ENCODE data around the gene MGMT. TPM values are rescaled to one million over a fixed set of nuclear protein-coding genes. Genes with fewer than 3 reads are reported as not detected.

The MGMT gene
- total RNA-seq, 3 donors from 2014 or later: 15.4 to 17.5 (median 16.3) TPM

DNA sequence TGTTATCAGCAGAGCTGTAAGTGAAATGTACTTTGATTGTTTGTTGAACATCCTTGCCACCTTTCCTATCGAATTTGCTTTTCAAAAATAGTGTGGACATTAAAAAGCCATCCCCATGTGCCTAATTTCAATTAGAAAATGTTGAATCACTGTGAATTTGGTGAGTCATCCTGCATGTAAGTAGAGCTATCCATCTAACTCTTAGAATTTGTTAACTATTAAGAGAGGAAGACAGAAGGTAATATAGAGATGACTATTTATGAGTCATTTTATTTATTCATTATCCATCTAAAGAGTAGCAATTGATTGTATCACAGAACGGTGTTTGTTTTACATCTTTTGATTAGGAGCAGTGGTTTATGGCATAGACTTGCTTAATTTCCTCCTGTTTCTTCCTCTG is 154.7 kb downstream of the MGMT start:
- Histone ChIP-seq H3K36me3 (ENCODE audit: low read depth) (no peaks in the 10 kb centered on the region), H3K4me3 (no peak overlapping the region), H3K9me3 (no peaks in the 10 kb centered on the region), H3K4me1 (ENCODE audit: low read depth) (no peaks in the 10 kb centered on the region)
- no peak for TF ChIP-seq CTCF (IDR thresholded peaks at IDR 0.05)
- intact Hi-C loops (cut with DNase I, micrococcal nuclease): no loop called here
- ATAC-seq: no peak
- no peak for DNase-seq

DNA sequence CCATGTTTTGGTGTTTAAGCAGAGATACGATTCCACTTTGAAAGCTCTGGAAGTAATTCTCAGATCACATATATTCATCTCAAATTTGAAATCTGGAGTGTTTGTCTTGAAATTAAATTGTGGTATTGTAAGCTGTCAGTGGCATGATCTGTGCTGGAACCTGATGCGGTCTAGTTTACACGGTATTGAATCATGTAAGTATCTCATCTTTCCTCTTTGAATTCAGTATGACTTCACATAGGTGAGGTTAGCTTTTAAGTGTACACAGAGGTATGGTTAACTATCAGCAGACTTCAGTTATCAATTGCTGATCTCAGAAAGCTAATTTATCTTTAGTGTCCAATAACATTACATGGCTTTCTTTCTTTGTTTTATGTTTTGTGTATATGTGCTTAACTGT is 155.2 kb downstream of the MGMT start:
- no peak for ATAC-seq

DNA sequence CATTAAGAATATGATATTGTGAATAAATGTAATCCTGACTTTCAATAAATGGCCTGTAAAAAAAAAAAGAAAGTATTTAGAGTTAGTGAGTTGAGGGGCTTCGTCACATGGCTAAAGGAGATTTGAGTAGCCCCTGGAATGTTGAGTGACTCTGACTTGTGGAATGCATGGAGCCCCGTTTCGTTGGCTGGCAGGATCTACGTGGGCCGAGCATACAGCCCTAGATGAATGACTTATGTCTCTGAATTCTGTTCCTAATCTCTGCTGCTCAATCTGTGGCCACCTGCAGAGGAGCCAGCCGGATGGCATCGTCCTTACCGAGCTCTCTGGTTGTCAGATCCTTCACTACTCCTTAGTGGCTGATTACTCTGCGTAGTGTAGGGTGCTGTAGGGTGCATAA is 155.7 kb downstream of the MGMT start:
- intact Hi-C loops (cut with DNase I, micrococcal nuclease): no loop called here
- Histone ChIP-seq H3K9me3 (no peaks in the 10 kb centered on the region), H3K36me3 (ENCODE audit: low read depth) (no peaks in the 10 kb centered on the region), H3K4me1 (ENCODE audit: low read depth) (no peaks in the 10 kb centered on the region), H3K4me3 (no peak overlapping the region)
- ATAC-seq: no peak
- DNase-seq: no peak
- TF ChIP-seq CTCF (IDR thresholded peaks at IDR 0.05): no peak

More for the DNA sequence above, 155.2 kb downstream of the MGMT start:
- DNase-seq: no peak
- Histone ChIP-seq H3K4me1 (ENCODE audit: low read depth) (no peaks in the 10 kb centered on the region), H3K4me3 (no peak overlapping the region), H3K9me3 (no peaks in the 10 kb centered on the region), H3K36me3 (ENCODE audit: low read depth) (no peaks in the 10 kb centered on the region)
- intact Hi-C loops (cut with DNase I, micrococcal nuclease): no loop called here
- TF ChIP-seq CTCF (IDR thresholded peaks at IDR 0.05): no peak

GRCh38 chr10:129624526-129624925 is 157.5 kb downstream of the MGMT start:
- H3K36me3 ChIP-seq (ENCODE audit: low read depth): no peaks in the 10 kb centered on the region
- H3K9me3 ChIP-seq: no peaks in the 10 kb centered on the region
- intact Hi-C loops (cut with DNase I, micrococcal nuclease): no loop called here
- ATAC-seq (no peak), DNase-seq (no peak)
- no peak for TF ChIP-seq CTCF (IDR thresholded peaks at IDR 0.05)
- H3K4me1 ChIP-seq (ENCODE audit: low read depth): no peaks in the 10 kb centered on the region
- no peak overlapping the region for H3K4me3 ChIP-seq

DNA sequence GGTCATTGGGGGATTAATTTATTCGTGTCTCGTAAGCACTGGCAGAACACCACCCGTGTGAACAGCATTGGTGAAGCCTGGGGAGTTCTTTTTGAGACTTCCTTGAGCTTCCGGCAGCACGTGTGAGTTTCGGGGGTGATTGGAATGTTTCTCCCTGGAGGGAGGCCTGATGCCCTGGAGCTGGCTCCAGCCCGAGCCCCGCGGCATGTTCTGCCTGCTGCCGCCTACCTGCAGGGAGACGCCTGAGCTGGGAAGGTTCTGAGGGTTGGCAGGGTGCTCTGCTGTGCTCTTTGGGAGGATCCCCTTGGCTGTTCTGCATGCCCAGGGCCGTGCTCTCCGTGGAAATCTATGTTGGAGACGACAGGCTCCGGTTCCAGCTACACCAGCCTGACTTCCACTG is 159.3 kb downstream of the MGMT start:
- intact Hi-C loops (cut with DNase I, micrococcal nuclease): no loop called here
- DNase-seq (no peak), ATAC-seq (no peak)
- Histone ChIP-seq H3K36me3 (ENCODE audit: low read depth) (no peaks in the 10 kb centered on the region), H3K9me3 (no peaks in the 10 kb centered on the region), H3K4me1 (ENCODE audit: low read depth) (no peaks in the 10 kb centered on the region), H3K4me3 (no peak overlapping the region)
- TF ChIP-seq CTCF (IDR thresholded peaks at IDR 0.05): no peak

DNA sequence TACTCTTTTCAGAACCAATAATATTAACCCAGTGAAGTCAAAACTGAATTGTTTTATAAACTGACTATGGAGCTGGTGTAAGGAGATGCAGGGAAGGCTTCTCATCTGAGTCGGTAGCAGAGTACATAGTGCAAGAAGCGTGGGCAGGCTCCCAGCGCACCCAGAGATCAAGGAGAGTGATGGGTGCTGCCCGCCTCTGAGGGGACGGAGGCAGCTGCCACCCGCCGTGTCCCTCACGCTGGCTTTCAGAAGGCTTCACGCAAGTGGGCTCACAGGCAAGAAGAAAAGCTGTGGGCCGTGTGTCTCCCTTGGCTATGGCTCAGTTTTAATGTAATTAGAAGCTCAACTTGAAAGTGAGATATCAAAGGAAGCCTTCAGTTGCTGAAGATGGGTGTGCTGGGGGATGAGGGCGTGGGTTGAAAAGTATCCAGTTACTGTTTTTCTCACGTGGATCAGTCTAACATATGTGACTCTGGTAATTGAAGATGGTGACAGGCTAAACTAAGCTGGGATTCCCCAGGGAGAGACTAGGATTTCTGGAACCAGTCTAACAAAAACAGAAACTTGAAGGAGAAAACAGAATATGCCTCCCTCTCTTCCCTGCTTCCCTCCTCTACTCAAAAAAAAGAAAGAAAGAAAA is 159.9 kb downstream of the MGMT start:
- no peak for TF ChIP-seq CTCF (IDR thresholded peaks at IDR 0.05)
- Histone ChIP-seq H3K4me3 (no peak overlapping the region), H3K36me3 (ENCODE audit: low read depth) (no peaks in the 10 kb centered on the region), H3K4me1 (ENCODE audit: low read depth) (no peaks in the 10 kb centered on the region), H3K9me3 (no peaks in the 10 kb centered on the region)
- intact Hi-C loops (cut with DNase I, micrococcal nuclease): no loop called here
- ATAC-seq (no peak), DNase-seq (no peak)

All from mucosa of descending colon (tissue), 3 donors.